ENCODE measurements around the gene PEX1. TPM values are rescaled to one million over a fixed set of nuclear protein-coding genes. Genes with fewer than 3 reads are reported as not detected.

PEX1 gene
- total and polyA plus RNA-seq, 9 of the 15 experiments (the other 6 are each of a cell fraction or from before 2014, with no cell fraction given): 9.4 to 32.2 (median 19.9) TPM

- no peak for ATAC-seq
- Histone ChIP-seq H3K9me3 (replicated peaks; ENCODE audit: control insufficient read depth, insufficient read depth, low read depth, low read length) (no peaks in the 10 kb centered on the region), H3K36me3 (ENCODE audit: control insufficient read depth, insufficient read depth, low read length) (peaks cover 6% of the 10 kb centered on the region; the same call in 1 of the 3 replicates), H3K9ac (ENCODE audit: insufficient read depth in 1 of 2, low read depth in 2 of 2, low read length in 2 of 2) (no peak overlapping the region), H3K27ac (ENCODE audit: extremely low read depth, low read depth, low read length) (no peak overlapping the region), H2AFZ (ENCODE audit: low read depth, low read length) (no peak overlapping the region), H3K9me1 (ENCODE audit: control insufficient read depth, insufficient read depth, low read length) (no peaks in the 10 kb centered on the region), H3K79me2 (ENCODE audit: control insufficient read depth, insufficient read depth, low read length) (no peaks in the 10 kb centered on the region), H3K27me3 (ENCODE audit: control insufficient read depth in 2 of 2, insufficient read depth in 2 of 2, low read length in 2 of 2) (no peaks in the 10 kb centered on the region), H4K20me1 (replicated peaks; ENCODE audit: control insufficient read depth, insufficient read depth, low read length) (no peaks in the 10 kb centered on the region), H3K4me3 (no peak overlapping the region), H3K4me2 (ENCODE audit: insufficient read depth, low read length) (no peak overlapping the region), H3K4me1 (replicated peaks in 1 of 2; ENCODE audit: control insufficient read depth in 2 of 2, insufficient read depth in 2 of 2, low read length in 2 of 2) (no peaks in the 10 kb centered on the region)
- ChIA-PET POLR2A (interaction anchor here (0.7 to 1.1 kb wide), 3 partner anchors 9 to 216 kb away, joined by 3 to 4 read pairs (median 4); partner anchors contain the start of gene RBM48), CTCF (ENCODE audit: low intra/inter-chr PET ratio) (no interaction called here)
- in situ Hi-C loops (cut with MboI): no loop called here
- no TSS peak for BruUV-seq (replicated peaks)
- intact Hi-C loops (cut with micrococcal nuclease): no loop called here
- no peak for DNase-seq (ENCODE audit: extremely low read depth in 1 of 4, low spot score in 3 of 4)
- FAIRE-seq: no peak
- WGBS (ENCODE audit: insufficient coverage, low coverage, missing lambda C conversion rate): 82% methylated on average over 5 of the region's 5 CpGs
- no peak for TF ChIP-seq HDGF (IDR thresholded peaks at IDR 0.05)
- peak; percentile 47; the same call in 1 of the 2 replicates for TF ChIP-seq MAFG (tag; conservative IDR thresholded peaks at IDR 0.05)
- peak; percentile 29; the same call in 1 of the 2 replicates for TF ChIP-seq MAFK (IDR thresholded peaks at IDR 0.05; ENCODE audit: low read length)
- no peak for TF ChIP-seq ZFP36 (IDR thresholded peaks at IDR 0.05; ENCODE audit: low read depth, low read length, partially characterized antibody)
- TF ChIP-seq NCOA2 (IDR thresholded peaks at IDR 0.05; ENCODE audit: partially characterized antibody in 2 of 2): no peak
- TF ChIP-seq ILF3 (IDR thresholded peaks at IDR 0.05; ENCODE audit: borderline replicate concordance): no peak
- TF ChIP-seq CHD2 (IDR thresholded peaks at IDR 0.05; ENCODE audit: low read depth, low read length): no peak
- TF ChIP-seq MED1 (CRISPR knock-in tag; IDR thresholded peaks at IDR 0.05; ENCODE audit: borderline replicate concordance): no peak
- peak; percentile 65; the same call in 1 of the 2 replicates for TF ChIP-seq C11orf30 (IDR thresholded peaks at IDR 0.05; ENCODE audit: low read depth)
- no peak for TF ChIP-seq USF1 (CRISPR knock-in tag; IDR thresholded peaks at IDR 0.05)
- no peak for TF ChIP-seq DDX20 (tag; IDR thresholded peaks at IDR 0.05; ENCODE audit: low read depth)
- TF ChIP-seq ZC3H11A (IDR thresholded peaks at IDR 0.05; ENCODE audit: low read depth, low read length): no peak
- no peak for TF ChIP-seq MAX (CRISPR knock-in tag; IDR thresholded peaks at IDR 0.05)
- no peak for TF ChIP-seq FOXJ3 (CRISPR knock-in tag; IDR thresholded peaks at IDR 0.05)
- TF ChIP-seq ZSCAN29 (IDR thresholded peaks at IDR 0.05): no peak
- no peak for TF ChIP-seq LEF1 (IDR thresholded peaks at IDR 0.05)
- TF ChIP-seq BRCA1 (IDR thresholded peaks at IDR 0.05): no peak
- TF ChIP-seq BRCA1 (CRISPR knock-in tag; IDR thresholded peaks at IDR 0.05): no peak
- TF ChIP-seq CBX8 (IDR thresholded peaks at IDR 0.05; ENCODE audit: borderline replicate concordance, extremely low read depth, low read depth, low read length, poor library complexity, severe bottlenecking): no peak
- no peak for TF ChIP-seq KLF10 (CRISPR knock-in tag; IDR thresholded peaks at IDR 0.05)
- TF ChIP-seq MAFF (IDR thresholded peaks at IDR 0.05; ENCODE audit: low read length): peak; percentile 53
- peak; percentile 88 for TF ChIP-seq ZNF316 (IDR thresholded peaks at IDR 0.05)
- TF ChIP-seq ZNF699 (CRISPR knock-in tag; IDR thresholded peaks at IDR 0.05; ENCODE audit: insufficient replicate concordance): no peak
- no peak for TF ChIP-seq CBFA2T2 (conservative IDR thresholded peaks at IDR 0.05)
- TF ChIP-seq ASH1L (IDR thresholded peaks at IDR 0.05; ENCODE audit: borderline replicate concordance, low read depth, partially characterized antibody): no peak
- no peak for TF ChIP-seq WHSC1 (IDR thresholded peaks at IDR 0.05; ENCODE audit: low read length)
- TF ChIP-seq MCM7 (IDR thresholded peaks at IDR 0.05): no peak
- no peak for TF ChIP-seq TRIM28 (IDR thresholded peaks at IDR 0.05)
- no peak for TF ChIP-seq MTA3 (IDR thresholded peaks at IDR 0.05; ENCODE audit: borderline replicate concordance)
Measured at GRCh38 chr7:92508946-92509345, 19.4 kb downstream of the PEX1 start.

All from K562 (cell line).